ENCODE data around the gene LIME1.

LIME1 gene, protein sequence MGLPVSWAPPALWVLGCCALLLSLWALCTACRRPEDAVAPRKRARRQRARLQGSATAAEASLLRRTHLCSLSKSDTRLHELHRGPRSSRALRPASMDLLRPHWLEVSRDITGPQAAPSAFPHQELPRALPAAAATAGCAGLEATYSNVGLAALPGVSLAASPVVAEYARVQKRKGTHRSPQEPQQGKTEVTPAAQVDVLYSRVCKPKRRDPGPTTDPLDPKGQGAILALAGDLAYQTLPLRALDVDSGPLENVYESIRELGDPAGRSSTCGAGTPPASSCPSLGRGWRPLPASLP

DNA sequence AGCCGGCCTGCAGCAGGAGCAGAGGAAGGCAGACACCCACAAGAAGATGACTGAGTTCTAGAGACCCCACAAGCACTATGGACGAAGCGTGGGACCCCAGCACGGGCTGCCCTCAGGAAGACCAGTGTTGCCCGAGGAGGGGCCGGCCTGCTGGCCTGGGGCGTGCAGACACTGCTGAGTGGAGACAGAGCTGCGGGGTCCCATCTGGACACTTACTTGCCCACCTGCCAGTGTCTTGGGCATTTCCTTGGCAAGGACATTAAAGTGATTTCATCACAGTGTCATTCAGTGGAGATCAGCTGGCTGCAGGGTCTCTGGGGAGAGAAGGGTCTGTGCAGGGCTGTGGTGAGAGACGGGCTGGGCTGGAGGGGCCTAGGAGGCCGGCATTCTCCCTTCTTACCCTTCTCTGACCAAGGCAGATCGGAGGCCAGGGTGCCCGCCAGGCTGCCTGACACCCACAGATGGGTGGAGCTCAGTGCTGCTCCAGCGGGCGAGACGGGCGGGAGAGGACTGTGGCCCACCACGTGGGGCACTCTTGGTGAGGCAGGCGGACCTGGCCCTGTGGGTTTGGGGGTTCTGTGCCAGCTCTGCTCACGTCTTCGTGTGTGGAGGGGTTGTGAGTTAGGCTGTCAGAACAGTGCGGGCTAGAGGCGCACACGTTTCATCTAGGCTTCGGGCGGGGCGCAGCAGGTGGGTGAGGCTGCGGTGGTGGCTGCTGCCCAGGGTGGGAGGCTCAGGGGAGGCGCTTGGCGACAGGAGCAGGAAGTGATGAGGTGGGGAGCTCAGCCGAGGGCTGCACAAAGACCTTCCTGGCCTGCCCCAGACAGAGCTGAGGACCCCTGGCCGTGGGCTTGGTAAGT, at the start of gene LIME1:
TSS of gene LIME1 (plus strand) at position 806 of the 860 bp plus-strand sequence. CDS start 886 bp downstream, outside the sequence.
- no peak for TF ChIP-seq ZFX (IDR thresholded peaks at IDR 0.05; ENCODE audit: borderline replicate concordance)
- TF ChIP-seq, protein P1, sequence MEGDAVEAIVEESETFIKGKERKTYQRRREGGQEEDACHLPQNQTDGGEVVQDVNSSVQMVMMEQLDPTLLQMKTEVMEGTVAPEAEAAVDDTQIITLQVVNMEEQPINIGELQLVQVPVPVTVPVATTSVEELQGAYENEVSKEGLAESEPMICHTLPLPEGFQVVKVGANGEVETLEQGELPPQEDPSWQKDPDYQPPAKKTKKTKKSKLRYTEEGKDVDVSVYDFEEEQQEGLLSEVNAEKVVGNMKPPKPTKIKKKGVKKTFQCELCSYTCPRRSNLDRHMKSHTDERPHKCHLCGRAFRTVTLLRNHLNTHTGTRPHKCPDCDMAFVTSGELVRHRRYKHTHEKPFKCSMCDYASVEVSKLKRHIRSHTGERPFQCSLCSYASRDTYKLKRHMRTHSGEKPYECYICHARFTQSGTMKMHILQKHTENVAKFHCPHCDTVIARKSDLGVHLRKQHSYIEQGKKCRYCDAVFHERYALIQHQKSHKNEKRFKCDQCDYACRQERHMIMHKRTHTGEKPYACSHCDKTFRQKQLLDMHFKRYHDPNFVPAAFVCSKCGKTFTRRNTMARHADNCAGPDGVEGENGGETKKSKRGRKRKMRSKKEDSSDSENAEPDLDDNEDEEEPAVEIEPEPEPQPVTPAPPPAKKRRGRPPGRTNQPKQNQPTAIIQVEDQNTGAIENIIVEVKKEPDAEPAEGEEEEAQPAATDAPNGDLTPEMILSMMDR (IDR thresholded peaks at IDR 0.05): no peak

DNA sequence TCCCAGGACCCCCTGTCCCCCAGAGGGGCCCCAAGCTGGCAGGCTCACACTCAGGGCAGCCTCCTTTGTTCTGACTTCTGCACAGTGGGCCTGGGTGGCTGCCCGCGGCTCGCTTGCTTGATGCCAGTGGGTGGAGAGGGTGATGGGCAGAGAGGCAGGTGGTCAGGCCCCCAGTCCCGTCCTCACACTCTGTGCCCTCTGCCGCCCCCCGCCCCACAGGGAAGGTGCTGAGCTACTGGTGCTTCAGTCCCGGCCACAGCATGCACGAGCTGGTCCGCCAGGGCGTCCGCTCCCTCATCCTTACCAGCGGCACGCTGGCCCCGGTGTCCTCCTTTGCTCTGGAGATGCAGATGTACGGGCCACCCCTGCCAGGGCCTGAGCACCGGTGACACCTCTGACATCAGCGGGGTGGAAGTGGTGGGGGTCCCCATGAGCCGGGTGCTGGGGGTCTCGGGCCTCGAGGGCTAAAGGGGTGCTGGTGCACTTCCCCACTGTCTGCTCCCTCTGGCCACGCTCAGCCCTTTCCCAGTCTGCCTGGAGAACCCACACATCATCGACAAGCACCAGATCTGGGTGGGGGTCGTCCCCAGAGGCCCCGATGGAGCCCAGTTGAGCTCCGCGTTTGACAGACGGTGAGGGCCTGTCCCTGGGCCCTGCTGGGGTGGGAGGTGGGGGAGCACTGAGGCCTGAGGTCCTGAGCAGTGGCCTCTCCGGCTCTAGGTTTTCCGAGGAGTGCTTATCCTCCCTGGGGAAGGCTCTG, 48.9 kb upstream of the LIME1 start:
- H3K27ac ChIP-seq: no peak overlapping the region
- TF ChIP-seq ZFX (IDR thresholded peaks at IDR 0.05; ENCODE audit: borderline replicate concordance): no peak
- TF ChIP-seq, protein P1 (IDR thresholded peaks at IDR 0.05): no peak

More for the DNA sequence above, at the start of gene LIME1:
- H3K27ac ChIP-seq: no peak within 1 kb of the TSS

DNA sequence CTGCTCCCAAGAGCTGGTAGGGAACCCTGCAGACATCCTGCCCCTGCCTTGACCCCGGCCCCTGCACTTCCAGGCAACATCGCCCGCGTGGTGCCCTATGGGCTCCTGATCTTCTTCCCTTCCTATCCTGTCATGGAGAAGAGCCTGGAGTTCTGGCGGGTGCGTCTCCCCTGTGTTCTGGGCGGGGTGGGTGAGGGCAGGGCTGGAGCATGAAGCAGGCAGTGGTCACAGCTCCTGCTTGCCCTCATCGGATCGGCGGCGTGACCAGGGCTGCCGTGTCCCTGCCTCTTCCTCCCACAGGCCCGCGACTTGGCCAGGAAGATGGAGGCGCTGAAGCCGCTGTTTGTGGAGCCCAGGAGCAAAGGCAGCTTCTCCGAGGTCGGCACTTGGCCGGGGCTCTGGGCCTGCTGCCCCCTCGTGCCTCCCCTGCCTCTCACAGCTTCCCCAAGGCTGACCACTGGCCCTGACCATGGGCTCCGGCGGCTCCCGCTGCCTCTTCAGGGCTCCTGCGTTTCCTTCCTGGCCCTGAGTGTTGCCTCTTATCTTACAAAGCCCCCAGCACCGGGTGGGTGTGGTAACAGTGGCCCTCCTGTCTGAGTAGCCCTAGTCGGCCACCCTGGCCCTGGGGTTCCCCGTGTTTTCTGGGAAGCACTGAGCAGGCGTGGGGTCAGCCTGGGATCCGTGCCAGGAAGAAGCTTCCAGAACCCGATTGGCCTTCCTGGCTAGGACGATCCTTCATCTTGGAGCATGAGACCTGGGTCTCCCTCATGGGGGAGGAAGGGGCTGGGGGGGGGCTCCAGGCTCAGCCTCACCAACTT, 48.0 kb upstream of the LIME1 start:
- TF ChIP-seq, protein P1 (IDR thresholded peaks at IDR 0.05): no peak
- no peak for TF ChIP-seq ZFX (IDR thresholded peaks at IDR 0.05; ENCODE audit: borderline replicate concordance)
- no peak overlapping the region for H3K27ac ChIP-seq

DNA sequence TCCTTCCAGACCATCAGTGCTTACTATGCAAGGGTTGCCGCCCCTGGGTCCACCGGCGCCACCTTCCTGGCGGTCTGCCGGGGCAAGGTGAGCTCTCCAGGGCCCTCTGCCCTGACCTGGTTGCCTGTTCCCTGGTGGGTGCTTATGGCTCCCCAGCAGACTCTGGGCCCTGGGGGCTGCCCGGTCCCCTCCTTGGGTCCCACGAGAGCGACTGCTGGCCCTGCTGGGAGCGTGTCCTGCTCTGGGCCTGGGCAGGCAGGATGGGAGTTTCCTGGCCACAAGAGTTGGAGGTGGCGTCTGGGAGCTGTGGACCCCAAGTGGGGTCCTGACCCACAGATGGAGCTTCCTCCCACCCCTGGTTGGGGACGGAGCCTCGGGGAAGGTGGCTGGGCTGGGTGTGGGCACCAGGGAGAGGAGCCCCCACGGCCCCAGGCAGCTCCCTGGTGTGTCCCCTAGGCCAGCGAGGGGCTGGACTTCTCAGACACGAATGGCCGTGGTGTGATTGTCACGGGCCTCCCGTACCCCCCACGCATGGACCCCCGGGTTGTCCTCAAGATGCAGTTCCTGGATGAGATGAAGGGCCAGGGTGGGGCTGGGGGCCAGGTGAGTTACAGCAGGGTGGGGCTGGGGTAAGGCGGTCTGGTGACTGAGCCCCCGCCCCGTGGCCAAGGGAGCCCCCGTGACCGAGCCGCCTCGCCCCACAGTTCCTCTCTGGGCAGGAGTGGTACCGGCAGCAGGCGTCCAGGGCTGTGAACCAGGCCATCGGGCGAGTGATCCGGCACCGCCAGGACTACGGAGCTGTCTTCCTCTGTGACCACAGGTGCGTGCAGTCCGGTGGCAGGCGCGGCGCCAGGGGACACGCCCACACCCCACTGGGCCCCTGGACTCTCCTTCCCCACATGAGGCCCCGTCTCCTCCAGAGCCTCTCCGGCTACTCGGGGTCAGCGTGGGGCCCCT, 47.1 kb upstream of the LIME1 start:
- no peak overlapping the region for H3K27ac ChIP-seq
- TF ChIP-seq, protein P1 (IDR thresholded peaks at IDR 0.05): no peak
- TF ChIP-seq ZFX (IDR thresholded peaks at IDR 0.05; ENCODE audit: borderline replicate concordance): no peak

DNA sequence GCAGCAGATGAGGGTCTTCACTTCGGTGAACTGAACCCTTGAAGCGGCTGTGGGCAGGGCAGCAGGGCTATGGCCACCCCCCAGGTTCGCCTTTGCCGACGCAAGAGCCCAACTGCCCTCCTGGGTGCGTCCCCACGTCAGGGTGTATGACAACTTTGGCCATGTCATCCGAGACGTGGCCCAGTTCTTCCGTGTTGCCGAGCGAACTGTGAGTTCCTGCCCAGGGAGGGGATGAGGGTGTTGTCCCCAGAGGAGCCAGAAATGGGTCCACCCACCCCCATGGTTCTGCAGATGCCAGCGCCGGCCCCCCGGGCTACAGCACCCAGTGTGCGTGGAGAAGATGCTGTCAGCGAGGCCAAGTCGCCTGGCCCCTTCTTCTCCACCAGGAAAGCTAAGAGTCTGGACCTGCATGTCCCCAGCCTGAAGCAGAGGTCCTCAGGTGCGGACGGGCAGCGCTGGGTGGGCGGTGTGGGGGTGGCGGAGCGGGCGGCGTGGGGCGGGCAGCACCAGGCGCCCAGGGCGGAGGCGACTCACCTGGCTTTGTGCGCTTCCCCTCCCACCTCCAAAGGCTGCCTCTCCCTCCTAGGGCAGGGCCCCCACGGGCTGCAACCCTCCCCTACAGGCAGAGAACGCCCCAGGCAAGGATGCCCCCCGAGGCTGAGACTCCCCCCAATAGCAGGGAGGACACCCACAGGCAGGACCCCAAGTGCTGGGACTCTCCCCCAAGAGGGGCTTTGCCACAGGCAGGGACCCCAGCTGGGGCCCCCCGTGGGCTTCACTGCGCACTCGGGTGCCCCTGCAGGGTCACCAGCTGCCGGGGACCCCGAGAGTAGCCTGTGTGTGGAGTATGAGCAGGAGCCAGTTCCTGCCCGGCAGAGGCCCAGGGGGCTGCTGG, 46.2 kb upstream of the LIME1 start:
- TF ChIP-seq, protein P1 (IDR thresholded peaks at IDR 0.05): no peak
- no peak for TF ChIP-seq ZFX (IDR thresholded peaks at IDR 0.05; ENCODE audit: borderline replicate concordance)
- H3K27ac ChIP-seq: peak overlapping the region; percentile 42
